Endothelial cell of umbilical vein (primary cell): ENCODE results near the gene TANGO2. TPM values are rescaled to one million over a fixed set of nuclear protein-coding genes. Genes with fewer than 3 reads are reported as not detected.

Source experiments
- BruUV-seq: library from RNA; stranded (reverse); fragments of 400-500 nt; replicated peaks from 2 replicates; lab custom pipeline; 2021; lab: Mats Ljungman, UMichigan
- CTCF ChIA-PET: fragments of 300-600, 350-600 bp; sonication (Branson Sonifier 250); formaldehyde crosslinking; loops from one replicate; lab custom pipeline; 2021; ENCODE audit warnings: antibody characterized with exemption, inconsistent platforms; lab: Charles Lee
- POLR2A ChIA-PET: fragments of 300-600, 350-600 bp; sonication (Branson Sonifier 250); formaldehyde crosslinking; loops from one replicate; lab custom pipeline; 2021; ENCODE audit warnings: antibody characterized with exemption, inconsistent platforms; lab: Charles Lee
- DNase-seq: peaks from one replicate; pipeline ENCODE4 v3.0.0-alpha.2; 2011; ENCODE audit warnings: low read depth, low spot score
- FAIRE-seq: peaks from 2 replicates; lab custom pipeline; 2011; peaks lifted over from hg19 to GRCh38; lab: Jason Lieb, UNC
- H2AFZ ChIP-seq: 2 replicates; pipeline ENCODE4 v1.6.0; 2012; ENCODE audit warnings: low read depth, low read length, control low read depth, inconsistent platforms
- H3K27ac ChIP-seq: 2 replicates; pipeline ENCODE4 v1.5.1; 2011; ENCODE audit warnings: low read depth, mild to moderate bottlenecking, control low read depth, low read length, moderate library complexity; ENCODE audit not compliant: insufficient read depth
- H3K27me3 ChIP-seq, 2 experiments: 2 replicates each; pipeline versions ENCODE4 v1.6.0 to v1.6.1; 2011; ENCODE audit warnings: low read length in 2 of 2, mixed read lengths in 1 of 2; ENCODE audit not compliant: control insufficient read depth in 2 of 2, insufficient read depth in 2 of 2
- H3K36me3 ChIP-seq, 2 experiments: 2 replicates in 1 of 2; 3 replicates in 1 of 2; pipeline ENCODE4 v1.5.1; 2011; ENCODE audit warnings: low read length in 2 of 2, mild to moderate bottlenecking in 1 of 2, moderate library complexity in 1 of 2; ENCODE audit not compliant: control insufficient read depth in 2 of 2, insufficient read depth in 2 of 2; ENCODE audit errors: extremely low read depth in 1 of 2
- H3K4me1 ChIP-seq: 3 replicates; pipeline ENCODE4 v1.5.1; 2011; ENCODE audit warnings: mild to moderate bottlenecking, low read length; ENCODE audit not compliant: control insufficient read depth, insufficient read depth; ENCODE audit errors: extremely low read depth
- H3K4me2 ChIP-seq: 2 replicates; pipeline ENCODE4 v1.6.1; 2011; ENCODE audit warnings: low read length, control low read depth, mixed read lengths; ENCODE audit not compliant: insufficient read depth
- H3K4me3 ChIP-seq, 3 experiments: fragments of 200-600 bp in 1 of 3; sonication (generic), shearing (Covaris generic) in 1 of 3; replicated peaks in 1 of 3; 2 replicates each; pipeline ENCODE4 v1.5.1; 2011 to 2016; ENCODE audit warnings: control low read depth in 3 of 3, low read length in 3 of 3, mild to moderate bottlenecking in 2 of 3, inconsistent platforms in 1 of 3, low read depth in 1 of 3, moderate library complexity in 1 of 3; ENCODE audit not compliant: insufficient read depth in 1 of 3
- H3K79me2 ChIP-seq: 2 replicates; pipeline ENCODE4 v1.6.0; 2012; ENCODE audit warnings: low read length, inconsistent platforms; ENCODE audit not compliant: control insufficient read depth, insufficient read depth
- H3K9ac ChIP-seq: replicated peaks from 2 replicates; pipeline ENCODE3; 2011; ENCODE audit warnings: low read length, control low read depth; ENCODE audit not compliant: insufficient read depth; ENCODE audit errors: extremely low read depth
- H3K9me1 ChIP-seq: replicated peaks from 3 replicates; pipeline ENCODE4 v1.6.0; 2011; ENCODE audit warnings: mild to moderate bottlenecking, low read length; ENCODE audit not compliant: control insufficient read depth, insufficient read depth; ENCODE audit errors: extremely low read depth
- H3K9me3 ChIP-seq: replicated peaks from 2 replicates; pipeline ENCODE4 v1.5.1; 2012; ENCODE audit warnings: low read length, inconsistent platforms; ENCODE audit not compliant: control insufficient read depth, insufficient read depth
- H4K20me1 ChIP-seq: replicated peaks from 2 replicates; pipeline ENCODE3; 2011; ENCODE audit warnings: mild to moderate bottlenecking, low read length; ENCODE audit not compliant: control insufficient read depth, insufficient read depth; ENCODE audit errors: extremely low read depth
- CTCF ChIP-seq, 2 donors: IDR thresholded peaks; 1 replicate in 1 of 2; 2 replicates in 1 of 2; pipeline ENCODE4 v1.5.1; 2011; ENCODE audit warnings: low read length in 2 of 2, mild to moderate bottlenecking in 2 of 2, moderate library complexity in 2 of 2, control low read depth in 1 of 2, inconsistent platforms in 1 of 2, low read depth in 1 of 2; ENCODE audit not compliant: insufficient read depth in 1 of 2; ENCODE audit errors: extremely low read depth in 1 of 2
- EZH2 ChIP-seq: IDR thresholded peaks from 2 replicates; pipeline ENCODE4 v1.6.1; 2012; ENCODE audit warnings: borderline replicate concordance, low read depth, mild to moderate bottlenecking, moderate library complexity, low read length, inconsistent platforms; ENCODE audit not compliant: severe bottlenecking
- FOS ChIP-seq: IDR thresholded peaks from 2 replicates; pipeline ENCODE4 v1.6.1; 2011; ENCODE audit warnings: mild to moderate bottlenecking, low read length, moderate library complexity, borderline replicate concordance; ENCODE audit not compliant: insufficient read depth
- POLR2A ChIP-seq: IDR thresholded peaks from 2 replicates; pipeline ENCODE4 v1.6.1; 2012; ENCODE audit warnings: low read depth, mild to moderate bottlenecking, control low read depth, low read length
- POLR2AphosphoS5 ChIP-seq: IDR thresholded peaks from 2 replicates; pipeline ENCODE4 v1.6.1; 2012; ENCODE audit warnings: low read depth, mild to moderate bottlenecking, control low read depth, low read length, moderate library complexity; ENCODE audit not compliant: insufficient read depth
- dilution Hi-C: fragments of 300-500 bp; cut with MboI; formaldehyde crosslinking; loops from one replicate; pipeline ENCODE4 v1.15.0; 2019; ENCODE audit warnings: low sequenced_read_pairs; ENCODE audit not compliant: extremely low pct_ligation_motif_present
- intact Hi-C: fragments of 100-400 bp; cut with micrococcal nuclease; formaldehyde crosslinking; loops from one replicate; pipeline ENCODE4 v1.10.0; 2022
- polyA plus RNA-seq, 4 experiments: library from polyadenylated mRNA; depleted of rRNA in 3 of 4; stranded (reverse) in 3 of 4; unstranded in 1 of 4; fragments of >200 nt; gene quantifications; 2 replicates each; pipeline versions ENCODE4 v1.2.1 to v1.2.3, GENCODE V29; 2011 to 2012; ENCODE audit warnings: missing spikeins in 1 of 4
- total RNA-seq: library from RNA; stranded (reverse); gene quantifications from 2 replicates; pipeline ENCODE4 v1.2.3, GENCODE V29; 2021

Gene TANGO2
- total and polyA plus RNA-seq, 2 donors (not counting 3 experiments of a cell fraction or from before 2014, with no cell fraction given) = 40.0 to 49.3 TPM

GRCh38 chr22:19974935-19975706, 45.8 kb upstream of the TANGO2 start:
- H2AFZ ChIP-seq = no peak overlapping the region
- H3K4me1 ChIP-seq = peaks cover 19% of the 10 kb centered on the region
- FAIRE-seq (peak; percentile 82), DNase-seq (peak; percentile 68)
- H3K36me3 ChIP-seq = peaks cover 14 to 57% of the 10 kb centered on the region in 2 experiments
- intact Hi-C loops (loop anchor here (1.0 to 2.0 kb wide), 3 partner anchors 11 to 38 kb away; no protein-coding TSS in a partner anchor), dilution Hi-C loops (no loop called here)
- H3K9ac ChIP-seq = peak overlapping the region; percentile 21
- ChIA-PET CTCF (interaction anchor here (0.7 to 12.2 kb wide), 11 partner anchors 9 to 244 kb away, joined by 3 to 304 read pairs (median 7); partner anchors contain the start of gene TANGO2), POLR2A (interaction anchor here (1.2 to 2.0 kb wide), 3 partner anchors 11 to 38 kb away, joined by 3 to 8 read pairs (median 7); no protein-coding TSS in a partner anchor)
- H3K27ac ChIP-seq = peak overlapping the region; percentile 65
- no peak for TF ChIP-seq CTCF (IDR thresholded peaks at IDR 0.05; ENCODE audit: extremely low read depth in 1 of 2, insufficient read depth in 1 of 2, low read depth in 1 of 2, low read length in 2 of 2)
- TF ChIP-seq EZH2 = no peak
- TF ChIP-seq FOS = peak; percentile 61
- TF ChIP-seq POLR2A = no peak
- peak; percentile 66 for TF ChIP-seq POLR2AphosphoS5
- no peaks in the 10 kb centered on the region for H3K79me2 ChIP-seq
- H3K27me3 ChIP-seq = no peaks in the 10 kb centered on the region
- H3K9me1 ChIP-seq = no peaks in the 10 kb centered on the region
- H3K4me2 ChIP-seq = peak overlapping the region; percentile 16
- no peak overlapping the region for H3K4me3 ChIP-seq
- no peaks in the 10 kb centered on the region for H3K9me3 ChIP-seq
- BruUV-seq = no TSS peak
- H4K20me1 ChIP-seq = no peaks in the 10 kb centered on the region
